Measurements from ENCODE around the gene ANXA3.

The ANXA3 gene

DNA sequence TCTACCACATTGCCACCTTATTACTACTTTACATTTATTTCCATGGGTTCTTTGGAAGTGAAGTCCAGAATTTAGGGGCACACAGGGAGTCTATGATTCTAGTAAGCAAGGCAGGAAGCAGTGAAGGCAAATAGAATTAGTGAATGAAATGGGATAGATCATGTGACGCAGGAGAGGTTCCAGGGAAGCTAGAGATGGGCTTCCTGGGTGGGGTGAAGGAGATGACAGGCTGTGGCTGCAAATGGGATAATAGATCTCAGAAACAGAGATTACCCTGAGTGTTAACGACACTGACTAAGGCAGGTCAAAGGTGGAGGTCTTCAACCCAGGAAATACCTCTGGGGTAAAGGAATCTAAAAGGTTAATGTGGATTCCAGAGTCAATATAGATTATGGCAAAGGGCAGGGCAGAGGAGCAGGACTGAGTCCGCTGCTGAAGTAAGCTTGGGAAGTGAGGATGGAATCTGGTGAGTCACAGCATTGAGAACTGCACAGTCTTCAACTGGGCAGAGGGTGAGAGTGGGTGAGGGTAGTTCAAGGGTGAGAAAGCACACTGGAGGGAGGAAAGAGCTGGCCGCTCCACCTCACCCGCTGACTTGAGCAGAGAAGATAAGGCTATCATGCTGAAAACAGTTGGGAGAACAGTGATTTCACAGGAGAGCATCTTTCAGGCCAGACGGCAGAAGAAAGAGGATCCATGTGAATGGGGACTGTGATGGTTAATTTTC, 70.8 kb downstream of the ANXA3 start:
- WGBS (ENCODE audit: extremely low coverage, insufficient coverage, insufficient read length) = no CpG with 5 or more reads among the region's 6 CpGs
- Histone ChIP-seq H3K4me3 (ENCODE audit: low read depth, low read length) (no peak overlapping the region), H3K4ac (ENCODE audit: low read depth, low read length) (no peak overlapping the region), H3K79me1 (ENCODE audit: low read length) (no peaks in the 10 kb centered on the region), H4K12ac (ENCODE audit: low read depth, low read length) (no peak overlapping the region), H4K91ac (ENCODE audit: low read depth, low read length) (no peak overlapping the region), H2AFZ (ENCODE audit: insufficient read depth, low read length, poor library complexity) (no peak overlapping the region), H4K8ac (ENCODE audit: low read depth, low read length) (no peak overlapping the region), H3K9ac (ENCODE audit: low read length) (no peak overlapping the region), H3K9me3 (ENCODE audit: insufficient read depth, low read depth, low read length) (no peaks in the 10 kb centered on the region), H2BK12ac (ENCODE audit: low read length) (no peak overlapping the region), H2AK5ac (ENCODE audit: low read length) (no peak overlapping the region), H3K4me2 (ENCODE audit: low read length) (no peak overlapping the region), H2BK120ac (ENCODE audit: insufficient read depth, low read length, poor library complexity) (no peak overlapping the region), H3K23ac (ENCODE audit: low read length) (no peak overlapping the region), H3K36me3 (ENCODE audit: control insufficient read depth in 1 of 2, insufficient read depth in 2 of 2, low read length in 2 of 2) (no peaks in the 10 kb centered on the region), H3K27me3 (ENCODE audit: insufficient read depth, low read length) (no peaks in the 10 kb centered on the region), H3K27ac (ENCODE audit: low read depth, low read length) (no peak overlapping the region), H2BK5ac (ENCODE audit: low read depth, low read length, poor library complexity) (no peak overlapping the region), H3K14ac (ENCODE audit: low read length) (no peak overlapping the region), H3K4me1 (ENCODE audit: control insufficient read depth in 1 of 2, insufficient read depth in 2 of 2, low read length in 2 of 2) (peaks cover 8% of the 10 kb centered on the region in 2 experiments), H3K18ac (ENCODE audit: low read length) (no peak overlapping the region), H3K79me2 (ENCODE audit: control insufficient read depth, insufficient read depth, low read length, poor library complexity) (no peaks in the 10 kb centered on the region)
- DNase-seq = peak in 1 of 2 donors; percentile 38

DNA sequence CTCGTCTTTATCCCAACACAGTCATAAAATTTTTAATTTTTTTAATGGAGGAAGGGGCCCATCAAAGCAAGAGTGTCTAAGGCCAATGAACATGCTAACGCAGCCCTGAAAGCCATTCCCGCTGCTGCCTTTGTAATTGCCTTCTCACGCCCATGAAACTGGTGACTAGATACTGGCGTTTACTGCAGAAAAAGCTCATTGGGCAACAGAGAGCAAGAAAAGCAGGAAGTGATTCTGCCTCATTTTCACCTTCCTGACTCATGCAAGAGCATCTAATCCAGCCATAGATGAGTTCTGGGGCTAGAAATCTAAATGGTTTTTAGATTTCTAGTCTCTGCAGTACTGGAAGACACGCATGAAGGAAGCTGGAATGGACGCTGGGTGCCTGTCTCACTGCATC, 72.5 kb downstream of the ANXA3 start:
- Histone ChIP-seq H3K36me3 (ENCODE audit: control insufficient read depth in 1 of 2, insufficient read depth in 2 of 2, low read length in 2 of 2) (no peaks in the 10 kb centered on the region), H3K4me2 (ENCODE audit: low read length) (no peak overlapping the region), H3K18ac (ENCODE audit: low read length) (no peak overlapping the region), H4K91ac (ENCODE audit: low read depth, low read length) (no peak overlapping the region), H3K79me2 (ENCODE audit: control insufficient read depth, insufficient read depth, low read length, poor library complexity) (no peaks in the 10 kb centered on the region), H2BK12ac (ENCODE audit: low read length) (no peak overlapping the region), H3K27me3 (ENCODE audit: insufficient read depth, low read length) (no peaks in the 10 kb centered on the region), H3K23ac (ENCODE audit: low read length) (no peak overlapping the region), H3K9me3 (ENCODE audit: insufficient read depth, low read depth, low read length) (no peaks in the 10 kb centered on the region), H2BK5ac (ENCODE audit: low read depth, low read length, poor library complexity) (no peak overlapping the region), H3K14ac (ENCODE audit: low read length) (no peak overlapping the region), H2AFZ (ENCODE audit: insufficient read depth, low read length, poor library complexity) (no peak overlapping the region), H3K79me1 (ENCODE audit: low read length) (no peaks in the 10 kb centered on the region), H2AK5ac (ENCODE audit: low read length) (no peak overlapping the region), H3K9ac (ENCODE audit: low read length) (no peak overlapping the region), H3K4ac (ENCODE audit: low read depth, low read length) (no peak overlapping the region), H4K12ac (ENCODE audit: low read depth, low read length) (no peak overlapping the region), H3K4me1 (ENCODE audit: control insufficient read depth in 1 of 2, insufficient read depth in 2 of 2, low read length in 2 of 2) (peaks cover 8% of the 10 kb centered on the region in 2 experiments), H2BK120ac (ENCODE audit: insufficient read depth, low read length, poor library complexity) (no peak overlapping the region), H3K27ac (ENCODE audit: low read depth, low read length) (no peak overlapping the region), H4K8ac (ENCODE audit: low read depth, low read length) (no peak overlapping the region), H3K4me3 (ENCODE audit: low read depth, low read length) (no peak overlapping the region)
- 100% methylated on average over 1 of the region's 7 CpGs for WGBS (ENCODE audit: extremely low coverage, insufficient coverage, insufficient read length)
- peak in 1 of 2 donors; percentile 64 for DNase-seq

DNA sequence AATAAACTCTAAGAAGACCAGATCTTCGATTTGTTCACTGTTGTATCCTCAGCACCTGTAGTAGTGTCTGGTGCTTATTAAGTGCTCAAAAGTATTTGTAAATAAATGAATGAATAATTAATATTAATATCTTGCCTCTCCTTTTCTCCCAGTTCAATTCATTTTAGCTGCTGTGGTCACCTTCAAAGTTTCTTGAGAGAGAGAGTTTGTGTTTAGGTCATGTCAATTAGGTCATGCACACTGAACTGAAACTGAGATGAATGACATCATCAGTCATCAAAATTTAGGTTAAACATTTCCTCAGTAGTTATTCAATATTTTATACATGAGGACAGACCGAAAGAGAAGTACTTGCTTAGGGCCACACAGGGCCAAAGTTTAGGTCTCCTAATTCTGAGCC, 73.5 kb downstream of the ANXA3 start:
- H3K27ac ChIP-seq (ENCODE audit: low read depth, low read length) = no peak overlapping the region
- no peak overlapping the region for H2BK12ac ChIP-seq (ENCODE audit: low read length)
- no peaks in the 10 kb centered on the region for H3K79me2 ChIP-seq (ENCODE audit: control insufficient read depth, insufficient read depth, low read length, poor library complexity)
- H3K4me1 ChIP-seq (ENCODE audit: control insufficient read depth in 1 of 2, insufficient read depth in 2 of 2, low read length in 2 of 2) = peaks cover 15 to 16% of the 10 kb centered on the region in 2 experiments
- H3K36me3 ChIP-seq (ENCODE audit: control insufficient read depth in 1 of 2, insufficient read depth in 2 of 2, low read length in 2 of 2) = no peaks in the 10 kb centered on the region
- no CpG with 5 or more reads among the region's 2 CpGs for WGBS (ENCODE audit: extremely low coverage, insufficient coverage, insufficient read length)
- no peak overlapping the region for H2BK120ac ChIP-seq (ENCODE audit: insufficient read depth, low read length, poor library complexity)
- H2AFZ ChIP-seq (ENCODE audit: insufficient read depth, low read length, poor library complexity) = no peak overlapping the region
- no peak overlapping the region for H4K12ac ChIP-seq (ENCODE audit: low read depth, low read length)
- no peak overlapping the region for H3K18ac ChIP-seq (ENCODE audit: low read length)
- H3K4me2 ChIP-seq (ENCODE audit: low read length) = no peak overlapping the region
- no peak overlapping the region for H2BK5ac ChIP-seq (ENCODE audit: low read depth, low read length, poor library complexity)
- H3K79me1 ChIP-seq (ENCODE audit: low read length) = no peaks in the 10 kb centered on the region
- no peak overlapping the region for H3K9ac ChIP-seq (ENCODE audit: low read length)
- no peak for DNase-seq
- no peak overlapping the region for H3K23ac ChIP-seq (ENCODE audit: low read length)
- H3K4me3 ChIP-seq (ENCODE audit: low read depth, low read length) = no peak overlapping the region
- H4K91ac ChIP-seq (ENCODE audit: low read depth, low read length) = no peak overlapping the region
- H2AK5ac ChIP-seq (ENCODE audit: low read length) = no peak overlapping the region
- H3K4ac ChIP-seq (ENCODE audit: low read depth, low read length) = no peak overlapping the region
- H3K9me3 ChIP-seq (ENCODE audit: insufficient read depth, low read depth, low read length) = no peaks in the 10 kb centered on the region
- H3K27me3 ChIP-seq (ENCODE audit: insufficient read depth, low read length) = no peaks in the 10 kb centered on the region
- H3K14ac ChIP-seq (ENCODE audit: low read length) = no peak overlapping the region
- no peak overlapping the region for H4K8ac ChIP-seq (ENCODE audit: low read depth, low read length)

DNA sequence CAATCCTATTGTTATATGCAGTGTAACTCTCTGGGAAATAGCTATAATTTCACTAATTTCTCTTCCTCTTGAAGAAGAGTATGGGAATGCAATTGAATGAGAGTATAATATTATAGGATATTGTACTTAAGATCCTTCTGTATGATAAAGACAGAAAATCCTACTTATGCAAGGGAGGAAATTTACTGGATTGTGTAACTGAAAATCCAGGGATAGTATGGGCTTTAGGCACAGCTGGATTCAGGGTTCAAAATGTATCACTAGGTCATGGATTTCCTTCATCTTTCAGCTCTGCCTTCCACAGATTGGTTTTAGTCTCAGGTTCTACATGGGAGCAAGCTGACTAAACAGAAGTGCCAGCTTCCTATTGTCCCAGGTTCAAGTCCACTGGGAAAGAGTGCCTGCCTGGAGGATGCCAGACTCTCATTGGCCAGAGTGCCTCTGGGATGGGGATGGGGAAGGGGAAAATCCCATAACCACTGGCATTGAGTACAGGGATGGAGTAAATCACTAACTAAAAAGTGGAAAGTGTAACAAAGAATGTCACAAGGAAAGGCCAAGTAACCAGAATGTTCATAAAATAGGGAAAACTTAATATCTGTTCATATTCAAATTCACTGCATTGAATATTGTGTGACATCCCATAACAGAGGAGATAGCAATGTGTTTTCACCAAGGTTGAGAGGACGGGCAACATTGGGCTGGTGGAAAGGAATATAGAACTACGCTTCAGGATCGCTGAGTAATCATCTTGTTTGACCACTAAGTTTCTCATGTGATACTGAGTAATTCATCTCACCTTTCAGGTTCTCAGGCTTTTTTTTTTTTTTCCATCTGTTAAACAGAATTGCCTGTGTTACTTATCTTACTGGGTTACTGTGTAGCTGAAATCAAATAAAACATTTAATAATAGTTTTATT, 75.7 kb downstream of the ANXA3 start:
- H3K4me3 ChIP-seq (ENCODE audit: low read depth, low read length) = no peak overlapping the region
- no peak overlapping the region for H3K14ac ChIP-seq (ENCODE audit: low read length)
- no peaks in the 10 kb centered on the region for H3K79me2 ChIP-seq (ENCODE audit: control insufficient read depth, insufficient read depth, low read length, poor library complexity)
- H3K23ac ChIP-seq (ENCODE audit: low read length) = no peak overlapping the region
- no peak overlapping the region for H2AFZ ChIP-seq (ENCODE audit: insufficient read depth, low read length, poor library complexity)
- H2BK12ac ChIP-seq (ENCODE audit: low read length) = no peak overlapping the region
- H3K79me1 ChIP-seq (ENCODE audit: low read length) = no peaks in the 10 kb centered on the region
- H3K36me3 ChIP-seq (ENCODE audit: control insufficient read depth in 1 of 2, insufficient read depth in 2 of 2, low read length in 2 of 2) = no peaks in the 10 kb centered on the region
- DNase-seq = peak; percentile 45 to 79
- H3K27ac ChIP-seq (ENCODE audit: low read depth, low read length) = no peak overlapping the region
- H2AK5ac ChIP-seq (ENCODE audit: low read length) = no peak overlapping the region
- H3K18ac ChIP-seq (ENCODE audit: low read length) = no peak overlapping the region
- H3K9me3 ChIP-seq (ENCODE audit: insufficient read depth, low read depth, low read length) = no peaks in the 10 kb centered on the region
- H2BK120ac ChIP-seq (ENCODE audit: insufficient read depth, low read length, poor library complexity) = no peak overlapping the region
- H3K27me3 ChIP-seq (ENCODE audit: insufficient read depth, low read length) = no peaks in the 10 kb centered on the region
- no peak overlapping the region for H4K12ac ChIP-seq (ENCODE audit: low read depth, low read length)
- H3K4ac ChIP-seq (ENCODE audit: low read depth, low read length) = no peak overlapping the region
- no peak overlapping the region for H3K4me2 ChIP-seq (ENCODE audit: low read length)
- peaks cover 11 to 16% of the 10 kb centered on the region in 2 experiments for H3K4me1 ChIP-seq (ENCODE audit: control insufficient read depth in 1 of 2, insufficient read depth in 2 of 2, low read length in 2 of 2)
- H4K8ac ChIP-seq (ENCODE audit: low read depth, low read length) = no peak overlapping the region
- H4K91ac ChIP-seq (ENCODE audit: low read depth, low read length) = no peak overlapping the region
- H2BK5ac ChIP-seq (ENCODE audit: low read depth, low read length, poor library complexity) = no peak overlapping the region
- no peak overlapping the region for H3K9ac ChIP-seq (ENCODE audit: low read length)
- no CpG with 5 or more reads among the region's 3 CpGs for WGBS (ENCODE audit: extremely low coverage, insufficient coverage, insufficient read length)

Data from trophoblast cell (in vitro differentiated cells and primary cell).